WTC11 (cell line): ENCODE measurements around the gene NCAM2. TPM values are rescaled to one million over a fixed set of nuclear protein-coding genes. Genes with fewer than 3 reads are reported as not detected.

ENCODE experiments used
- ATAC-seq: fragments of 200-7000 bp; cut with Tn5 transposase; 2 replicates; pipeline ENCODE4 v1.10.0; 2021; ENCODE audit warnings: mild to moderate bottlenecking, moderate library complexity
- CTCF ChIA-PET: fragments of 300-600 bp; sonication (Branson Sonifier 250); formaldehyde crosslinking; loops from one replicate; lab custom pipeline; 2021; ENCODE audit warnings: antibody characterized with exemption; lab: Charles Lee
- POLR2A ChIA-PET: fragments of 350-600 bp; sonication (Branson Sonifier 250); formaldehyde crosslinking; loops from one replicate; lab custom pipeline; 2021; ENCODE audit warnings: antibody characterized with exemption; lab: Charles Lee
- DNase-seq: peaks from one replicate; pipeline ENCODE4 v3.0.0; 2021; ENCODE audit warnings: low spot score
- H3K27ac Mint-ChIP-seq: 2 replicates; pipeline ENCODE4 v1.8.0; 2021; ENCODE audit warnings: mixed read lengths
- H3K27me3 Mint-ChIP-seq: 2 replicates; pipeline ENCODE4 v1.8.0; 2021; ENCODE audit warnings: low read depth, mild to moderate bottlenecking, moderate library complexity, mixed read lengths
- H3K36me3 Mint-ChIP-seq: 2 replicates; pipeline ENCODE4 v1.8.0; 2021; ENCODE audit warnings: mixed read lengths
- H3K4me1 Mint-ChIP-seq: 2 replicates; pipeline ENCODE4 v1.8.0; 2022; ENCODE audit warnings: mixed read lengths
- H3K4me3 Mint-ChIP-seq: 2 replicates; pipeline ENCODE4 v1.8.0; 2021; ENCODE audit warnings: mild to moderate bottlenecking, moderate library complexity, mixed read lengths
- H3K9me3 Mint-ChIP-seq: 2 replicates; pipeline ENCODE4 v1.8.0; 2021; ENCODE audit warnings: mixed read lengths
- ARID4B ChIP-seq: sonication (generic); formaldehyde crosslinking; IDR thresholded peaks from 2 replicates; pipeline ENCODE4 v1.8.0; 2023; ENCODE audit warnings: missing genetic modification reagents, mild to moderate bottlenecking, borderline replicate concordance
- ATF2 ChIP-seq: sonication (generic); formaldehyde crosslinking; IDR thresholded peaks from 2 replicates; pipeline ENCODE4 v1.8.1; 2022; ENCODE audit warnings: low read depth, missing genetic modification reagents, borderline replicate concordance
- CDX4 ChIP-seq: fragments of 250-450 bp; sonication (Bioruptor Pico); IDR thresholded peaks from 2 replicates; pipeline ENCODE4 v1.9.0; 2021; ENCODE audit warnings: moderate library complexity, mild to moderate bottlenecking, inconsistent platforms, borderline replicate concordance
- E2F4 ChIP-seq: sonication (generic); formaldehyde crosslinking; IDR thresholded peaks from 2 replicates; pipeline ENCODE4 v1.8.1; 2022; ENCODE audit warnings: low read depth, mild to moderate bottlenecking, moderate library complexity, missing genetic modification reagents, borderline replicate concordance
- HMGA2 ChIP-seq: fragments of 250-450 bp; sonication (Bioruptor Pico); IDR thresholded peaks from 2 replicates; pipeline ENCODE4 v1.4.0; 2021; ENCODE audit warnings: mild to moderate bottlenecking, moderate library complexity
- HMGXB4 ChIP-seq: sonication (generic); formaldehyde crosslinking; IDR thresholded peaks from 2 replicates; pipeline ENCODE4 v1.8.1; 2023; ENCODE audit warnings: mild to moderate bottlenecking, moderate library complexity, missing genetic modification reagents
- IRF2 ChIP-seq: sonication (generic); formaldehyde crosslinking; IDR thresholded peaks from 2 replicates; pipeline ENCODE4 v1.8.0; 2022; ENCODE audit warnings: low read depth, missing genetic modification reagents, borderline replicate concordance
- MAX ChIP-seq: sonication (generic); formaldehyde crosslinking; IDR thresholded peaks from 2 replicates; pipeline ENCODE4 v1.8.0; 2022; ENCODE audit warnings: mild to moderate bottlenecking, missing genetic modification reagents
- NFE2L1 ChIP-seq: sonication (generic); formaldehyde crosslinking; IDR thresholded peaks from 2 replicates; pipeline ENCODE4 v1.8.1; 2023; ENCODE audit warnings: missing genetic modification reagents
- NR2C2 ChIP-seq: sonication (generic); formaldehyde crosslinking; IDR thresholded peaks from 2 replicates; pipeline ENCODE4 v1.8.0; 2022; ENCODE audit warnings: mild to moderate bottlenecking, missing genetic modification reagents
- PREB ChIP-seq: sonication (generic); formaldehyde crosslinking; IDR thresholded peaks from 2 replicates; pipeline ENCODE4 v1.8.1; 2022; ENCODE audit warnings: mild to moderate bottlenecking, missing genetic modification reagents, moderate library complexity, borderline replicate concordance
- RELA ChIP-seq: sonication (generic); formaldehyde crosslinking; IDR thresholded peaks from 2 replicates; pipeline ENCODE4 v1.8.1; 2022; ENCODE audit warnings: missing genetic modification reagents, mild to moderate bottlenecking, borderline replicate concordance
- TP53 ChIP-seq: sonication (generic); formaldehyde crosslinking; IDR thresholded peaks from 2 replicates; pipeline ENCODE4 v1.8.1; 2023; ENCODE audit warnings: mild to moderate bottlenecking, missing genetic modification reagents
- ZMAT4 ChIP-seq: fragments of 250-450 bp; sonication (Bioruptor Pico); IDR thresholded peaks from 2 replicates; pipeline ENCODE4 v1.9.0; 2021; ENCODE audit warnings: mild to moderate bottlenecking
- ZNF138 ChIP-seq: sonication (generic); formaldehyde crosslinking; conservative IDR thresholded peaks from 2 replicates; pipeline ENCODE4 v1.8.1; 2022; ENCODE audit warnings: mild to moderate bottlenecking, moderate library complexity, missing genetic modification reagents
- ZNF281 ChIP-seq: sonication (generic); formaldehyde crosslinking; IDR thresholded peaks from 2 replicates; pipeline ENCODE4 v1.8.0; 2023; ENCODE audit warnings: mild to moderate bottlenecking, missing genetic modification reagents
- ZSCAN18 ChIP-seq: fragments of 250-450 bp; sonication (Bioruptor Pico); IDR thresholded peaks from 2 replicates; pipeline ENCODE4 v2.1.2; 2022; ENCODE audit warnings: mild to moderate bottlenecking, moderate library complexity
- total RNA-seq: library from RNA; stranded (reverse); gene quantifications from 3 replicates; pipeline ENCODE4 v1.2.3, GENCODE V29; 2021

Gene NCAM2
- total RNA-seq, 1 experiment from 2014 or later = 1.6 TPM

- TF ChIP-seq CDX4 (CRISPR knock-in tag) = no peak
- TF ChIP-seq ATF2 (CRISPR knock-in tag) = no peak
- no peak for TF ChIP-seq ZNF138 (CRISPR knock-in tag)
- no peak for TF ChIP-seq ZNF281 (CRISPR knock-in tag)
- TF ChIP-seq NR2C2 (CRISPR knock-in tag) = no peak
- TF ChIP-seq ZSCAN18 (CRISPR knock-in tag) = no peak
Observed at GRCh38 chr21:20971296-20971921, 26.8 kb upstream of the NCAM2 start (continued).

- H3K4me3 Mint-ChIP-seq = no peak overlapping the region
- H3K36me3 Mint-ChIP-seq = no peaks in the 10 kb centered on the region
- POLR2A ChIA-PET = no interaction called here
- no peak overlapping the region for H3K27ac Mint-ChIP-seq
- H3K27me3 Mint-ChIP-seq = peaks cover 54% of the 10 kb centered on the region
- H3K4me1 Mint-ChIP-seq = peaks cover 14% of the 10 kb centered on the region
- H3K9me3 Mint-ChIP-seq = no peaks in the 10 kb centered on the region
- ATAC-seq = no peak
- CTCF ChIA-PET = no interaction called here
- DNase-seq = no peak
- no peak for TF ChIP-seq HMGXB4 (CRISPR knock-in tag)
- no peak for TF ChIP-seq MAX
- no peak for TF ChIP-seq ZMAT4 (CRISPR knock-in tag)
- TF ChIP-seq E2F4 (CRISPR knock-in tag) = no peak
- no peak for TF ChIP-seq NFE2L1 (CRISPR knock-in tag)
- TF ChIP-seq PREB (CRISPR knock-in tag) = no peak
- TF ChIP-seq TP53 (CRISPR knock-in tag) = no peak
- no peak for TF ChIP-seq HMGA2
- no peak for TF ChIP-seq RELA
- no peak for TF ChIP-seq ARID4B
- no peak for TF ChIP-seq IRF2
Observed at GRCh38 chr21:20994790-20995189, 3.4 kb upstream of the NCAM2 start.
